WERI-Rb-1 (cell line): ENCODE results near the gene TVP23A.
A peak's percentile ranks its signal among the peaks of the same experiment; 100 is the strongest.

ENCODE experiments used
- DNase-seq: peaks from one replicate; pipeline ENCODE4 v3.0.0-alpha.2; 2020
- H3K27ac ChIP-seq: fragments of 250-450 bp; sonication (Bioruptor Pico); 2 replicates; pipeline ENCODE4 v1.5.1; 2020; ENCODE audit warnings: mild to moderate bottlenecking, moderate library complexity
- H3K27me3 ChIP-seq: fragments of 250-450 bp; sonication (Bioruptor Pico); 2 replicates; pipeline ENCODE4 v1.5.1; 2021; ENCODE audit warnings: mild to moderate bottlenecking, low read depth, moderate library complexity; ENCODE audit not compliant: insufficient read depth, severe bottlenecking
- H3K36me3 ChIP-seq: fragments of 250-450 bp; sonication (Bioruptor Pico); 2 replicates; pipeline ENCODE4 v1.5.1; 2020; ENCODE audit warnings: mild to moderate bottlenecking, moderate library complexity
- H3K4me3 ChIP-seq: 2 replicates; pipeline ENCODE4 v1.5.1; 2011; ENCODE audit warnings: low read depth, mild to moderate bottlenecking, control low read depth, low read length
- H3K9me3 ChIP-seq: fragments of 250-450 bp; sonication (Bioruptor Pico); 2 replicates; pipeline ENCODE4 v1.5.1; 2021; ENCODE audit warnings: mild to moderate bottlenecking, moderate library complexity; ENCODE audit not compliant: severe bottlenecking
- TF ChIP-seq, protein P1 (sequence below): IDR thresholded peaks from 2 replicates; pipeline ENCODE4 v1.5.1; 2011; ENCODE audit warnings: low read depth, mild to moderate bottlenecking, control low read depth, inconsistent platforms, low read length

TVP23A gene

DNA sequence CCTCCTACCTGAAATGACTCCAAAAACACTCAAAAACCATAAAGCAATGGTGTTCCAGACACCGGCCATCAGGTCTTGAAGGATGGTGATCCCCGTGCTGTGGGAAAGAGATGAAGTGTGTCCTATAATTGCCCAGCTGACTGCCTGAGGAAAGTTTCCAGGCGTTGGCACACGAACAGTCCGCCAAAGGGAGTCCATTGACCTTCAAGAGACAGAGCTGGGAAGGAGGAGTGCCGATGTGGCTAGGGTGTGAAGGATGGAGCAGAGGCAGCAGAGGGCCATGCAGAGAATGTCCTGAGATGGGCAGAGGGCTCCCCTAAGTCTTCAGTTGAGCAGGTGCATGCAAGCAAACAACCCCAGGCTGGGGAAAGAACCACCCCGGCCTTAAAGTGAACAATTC is 86.8 kb downstream of the TVP23A start:
- H3K27me3 ChIP-seq = no peaks in the 10 kb centered on the region
- no peak for DNase-seq
- TF ChIP-seq, protein P1, sequence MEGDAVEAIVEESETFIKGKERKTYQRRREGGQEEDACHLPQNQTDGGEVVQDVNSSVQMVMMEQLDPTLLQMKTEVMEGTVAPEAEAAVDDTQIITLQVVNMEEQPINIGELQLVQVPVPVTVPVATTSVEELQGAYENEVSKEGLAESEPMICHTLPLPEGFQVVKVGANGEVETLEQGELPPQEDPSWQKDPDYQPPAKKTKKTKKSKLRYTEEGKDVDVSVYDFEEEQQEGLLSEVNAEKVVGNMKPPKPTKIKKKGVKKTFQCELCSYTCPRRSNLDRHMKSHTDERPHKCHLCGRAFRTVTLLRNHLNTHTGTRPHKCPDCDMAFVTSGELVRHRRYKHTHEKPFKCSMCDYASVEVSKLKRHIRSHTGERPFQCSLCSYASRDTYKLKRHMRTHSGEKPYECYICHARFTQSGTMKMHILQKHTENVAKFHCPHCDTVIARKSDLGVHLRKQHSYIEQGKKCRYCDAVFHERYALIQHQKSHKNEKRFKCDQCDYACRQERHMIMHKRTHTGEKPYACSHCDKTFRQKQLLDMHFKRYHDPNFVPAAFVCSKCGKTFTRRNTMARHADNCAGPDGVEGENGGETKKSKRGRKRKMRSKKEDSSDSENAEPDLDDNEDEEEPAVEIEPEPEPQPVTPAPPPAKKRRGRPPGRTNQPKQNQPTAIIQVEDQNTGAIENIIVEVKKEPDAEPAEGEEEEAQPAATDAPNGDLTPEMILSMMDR = no peak
- H3K36me3 ChIP-seq = no peaks in the 10 kb centered on the region
- H3K27ac ChIP-seq = no peak overlapping the region
- H3K4me3 ChIP-seq = no peak overlapping the region
- no peaks in the 10 kb centered on the region for H3K9me3 ChIP-seq

DNA sequence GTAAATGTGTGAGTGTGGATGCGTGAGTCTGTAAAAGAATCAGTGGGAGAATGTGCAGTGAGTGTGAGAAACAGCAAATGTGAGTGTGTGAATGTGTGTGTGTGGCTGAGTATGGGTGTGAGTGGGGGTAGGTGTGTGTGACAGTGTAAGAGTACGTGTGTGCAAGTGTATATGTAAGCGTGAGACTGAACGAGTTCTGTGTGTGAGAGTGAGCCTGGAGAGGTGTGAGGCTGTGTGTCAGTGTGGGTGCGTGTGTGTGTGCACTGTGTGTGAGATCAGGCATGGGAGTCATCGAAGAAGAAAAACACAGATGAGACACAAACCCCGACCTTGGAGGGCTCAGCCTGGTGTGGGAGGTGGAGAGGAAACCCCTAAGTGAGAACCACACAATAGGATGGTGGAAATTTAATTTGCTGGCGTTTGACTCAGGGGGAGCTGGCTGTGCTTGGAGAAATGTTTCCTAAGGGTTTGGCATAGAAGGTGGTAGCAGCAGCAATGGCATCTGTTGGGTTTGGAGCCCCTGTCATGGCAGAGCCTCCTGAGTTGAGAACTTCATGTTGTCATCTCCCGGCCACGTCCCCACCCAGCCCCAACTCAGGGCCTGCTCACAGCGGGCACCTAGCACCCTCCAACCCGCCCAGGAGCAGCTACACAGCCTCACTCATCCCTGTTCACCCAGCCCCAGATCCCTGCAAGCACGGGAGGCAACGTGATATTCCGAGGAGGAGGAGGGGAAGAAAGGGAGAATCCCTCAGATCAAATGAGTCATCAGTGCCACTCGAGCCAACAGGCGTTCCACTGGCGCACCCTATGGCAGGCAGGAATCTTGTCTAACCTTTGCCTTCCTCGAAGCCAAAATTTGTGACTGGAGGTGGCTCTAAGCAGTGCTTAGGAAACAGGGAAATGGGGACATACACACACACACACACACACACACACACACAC is 89.2 kb downstream of the TVP23A start:
- no peak for DNase-seq
- TF ChIP-seq, protein P1 = no peak
- Histone ChIP-seq H3K27ac (no peak overlapping the region), H3K4me3 (no peak overlapping the region), H3K9me3 (no peaks in the 10 kb centered on the region), H3K27me3 (no peaks in the 10 kb centered on the region), H3K36me3 (no peaks in the 10 kb centered on the region)

DNA sequence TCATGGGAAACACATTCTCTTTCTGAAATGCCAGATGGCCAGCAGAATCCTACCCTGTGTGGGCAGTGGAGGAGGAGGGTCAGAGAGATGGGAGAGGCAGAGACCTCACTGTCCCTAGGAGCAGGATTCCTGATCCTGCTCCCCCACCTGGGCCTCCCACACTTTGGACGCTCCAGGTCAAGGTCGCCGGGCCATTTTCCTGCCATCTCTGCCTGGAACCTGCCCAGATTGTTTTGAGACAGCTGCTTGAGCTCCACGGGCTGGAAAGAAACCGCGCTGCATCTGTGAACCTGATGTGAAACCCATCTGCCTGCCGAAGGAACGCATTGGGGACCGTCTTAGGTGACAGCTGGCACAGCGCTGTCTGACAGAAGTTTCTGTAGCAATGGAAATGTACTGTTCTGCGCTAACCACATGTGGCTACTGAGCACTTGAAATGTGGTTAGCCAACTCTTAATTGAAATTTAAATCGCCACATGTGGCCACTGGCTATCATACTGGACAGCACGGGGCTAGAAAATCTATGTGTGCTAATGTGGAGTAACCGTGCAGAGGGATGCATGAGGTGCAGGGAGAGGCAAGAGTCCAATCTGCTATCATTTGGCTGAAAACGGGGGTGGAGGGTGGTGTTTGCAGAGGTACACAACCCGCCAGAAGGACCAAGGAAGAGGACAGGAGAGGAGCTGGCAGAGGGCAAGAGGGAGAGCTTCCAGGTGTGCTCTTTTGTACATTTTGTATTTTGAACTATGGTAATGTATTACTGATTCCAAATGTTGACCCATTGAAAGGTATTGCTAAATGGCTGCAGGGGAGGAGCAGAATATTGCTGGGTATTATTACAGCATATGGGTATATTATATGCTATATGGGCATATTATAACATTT is 90.3 kb downstream of the TVP23A start:
- no peak overlapping the region for H3K27ac ChIP-seq
- no peak overlapping the region for H3K4me3 ChIP-seq
- H3K9me3 ChIP-seq = no peaks in the 10 kb centered on the region
- H3K27me3 ChIP-seq = no peaks in the 10 kb centered on the region
- no peaks in the 10 kb centered on the region for H3K36me3 ChIP-seq
- TF ChIP-seq, protein P1 = no peak
- peak; percentile 65 for DNase-seq
